ENCODE data around the gene ACTR3. TPM values are rescaled to one million over a fixed set of nuclear protein-coding genes. Genes with fewer than 3 reads are reported as not detected.

ACTR3 gene
- total and polyA plus RNA-seq, 2 of the 4 experiments (the other 2 are of a cell fraction), result 246 to 307 TPM

- Histone ChIP-seq H3K9ac (ENCODE audit: low read depth, low read length) (no peak overlapping the region), H3K14ac (replicated peaks; ENCODE audit: low read depth, low read length) (no peak overlapping the region), H2BK20ac (ENCODE audit: low read depth, low read length) (no peak overlapping the region), H3K4me1 (ENCODE audit: control insufficient read depth, insufficient read depth, low read length) (no peaks in the 10 kb centered on the region), H3K18ac (ENCODE audit: low read depth, low read length) (no peak overlapping the region), H2BK5ac (ENCODE audit: low read depth, low read length, poor library complexity, severe bottlenecking) (no peak overlapping the region), H2AK9ac (replicated peaks; ENCODE audit: low read depth, low read length, poor library complexity) (no peak overlapping the region), H3K27me3 (ENCODE audit: control insufficient read depth, insufficient read depth, low read length) (no peaks in the 10 kb centered on the region), H3K9me3 (ENCODE audit: control insufficient read depth, insufficient read depth, low read length) (no peaks in the 10 kb centered on the region), H4K5ac (ENCODE audit: low read depth, low read length) (no peak overlapping the region), H3K23ac (ENCODE audit: low read depth, low read length) (no peak overlapping the region), H3K36me3 (ENCODE audit: control insufficient read depth, insufficient read depth, low read length) (no peaks in the 10 kb centered on the region), H4K20me1 (ENCODE audit: insufficient read depth, low read length) (no peaks in the 10 kb centered on the region), H4K91ac (ENCODE audit: insufficient read depth, low read depth, low read length) (no peak overlapping the region), H2AK5ac (ENCODE audit: low read depth, low read length) (no peak overlapping the region), H4K8ac (ENCODE audit: low read depth in 2 of 2, low read length in 2 of 2) (no peak overlapping the region), H3K56ac (ENCODE audit: extremely low read depth, insufficient read depth, low read length) (no peak overlapping the region), H3K4me3 (ENCODE audit: insufficient read depth, low read depth, low read length) (no peak overlapping the region), H3K27ac (ENCODE audit: insufficient read depth, low read length) (no peak overlapping the region), H3K4me2 (ENCODE audit: low read depth, low read length) (no peak overlapping the region), H3K79me1 (ENCODE audit: low read depth in 1 of 2, low read length in 2 of 2) (no peaks in the 10 kb centered on the region), H3K9me1 (ENCODE audit: insufficient read depth, low read length) (no peaks in the 10 kb centered on the region), H2AFZ (replicated peaks; ENCODE audit: low read length, poor library complexity) (no peak overlapping the region), H2BK15ac (ENCODE audit: low read depth, low read length) (no peak overlapping the region), H2BK120ac (ENCODE audit: low read depth, low read length) (no peak overlapping the region), H3K4ac (ENCODE audit: low read depth, low read length) (no peak overlapping the region)
- in situ Hi-C loops (cut with MboI; ENCODE audit: low sequenced_read_pairs) (loop anchor here (25.0 kb wide), 1 partner anchor 570 kb away; no protein-coding TSS in a partner anchor), dilution Hi-C loops (cut with HindIII; ENCODE audit: low sequenced_read_pairs, unreplicated experiment) (no loop called here), intact Hi-C loops (cut with micrococcal nuclease) (no loop called here)
- ATAC-seq (ENCODE audit: low read depth) (no peak), DNase-seq (no peak)
- CTCF ChIA-PET, result interaction anchor here (1.5 kb wide), 1 partner anchor 14 kb away, joined by 4 read pairs; no protein-coding TSS in a partner anchor
- no TSS peak for BruUV-seq (replicated peaks)
- no peak for TF ChIP-seq CHD1 (IDR thresholded peaks at IDR 0.05; ENCODE audit: low read depth, low read length)
- TF ChIP-seq CTCF (conservative IDR thresholded peaks at IDR 0.05; ENCODE audit: low read depth, low read length), result no peak
- no peak for TF ChIP-seq MAFK (IDR thresholded peaks at IDR 0.05; ENCODE audit: low read depth, low read length)
- no peak for TF ChIP-seq NFE2L2 (IDR thresholded peaks at IDR 0.05; ENCODE audit: low read depth, low read length)
- 0 out of 2 replicates have a peak, but pooled peaks have one; percentile 11 for TF ChIP-seq CEBPB (IDR thresholded peaks at IDR 0.05; ENCODE audit: low read depth, low read length)
- no CpG with 5 or more reads among the region's 1 CpG for WGBS, 2 experiments (ENCODE audit: extremely low coverage in 2 of 2, insufficient read length in 1 of 2)
- POLR2A ChIA-PET (ENCODE audit: unreplicated experiment), result no interaction called here
These were observed 102.2 kb downstream of the ACTR3 start for GRCh38 chr2:113992090-113992489.
